H1 (cell line): Measurements from ENCODE around the gene RAD51B. TPM values are rescaled to one million over a fixed set of nuclear protein-coding genes. Genes with fewer than 3 reads are reported as not detected.

Experiments used
- SP1 ChIP-seq: IDR thresholded peaks from 2 replicates; pipeline ENCODE4 v1.6.1; 2011; ENCODE audit warnings: low read depth, low read length
- polyA plus RNA-seq, 7 experiments: library from polyadenylated mRNA; depleted of rRNA in 3 of 7; stranded (reverse) in 5 of 7; unstranded in 2 of 7; fragments of >200 nt in 5 of 7; fragments of 200-250 nt in 2 of 7; gene quantifications; 1 replicate in 5 of 7; 2 replicates in 1 of 7; 4 replicates in 1 of 7; pipeline versions ENCODE4 v1.2.1 to v1.2.3, GENCODE V29; 2011 to 2013; ENCODE audit warnings: missing spikeins in 2 of 7, mixed read lengths in 2 of 7
- total RNA-seq: library from RNA; stranded (reverse); fragmentation: NEBNext Ultra II Directional; extraction: Animal tissue kit (Norgen Biotek cat#: 25700); gene quantifications from 2 replicates; pipeline ENCODE4 v1.2.1, GENCODE V29; 2021

RAD51B gene
- total and polyA plus RNA-seq, 2 of the 8 experiments (the other 6 are each of a cell fraction or from before 2014, with no cell fraction given): 3.9 to 14.9 TPM

DNA sequence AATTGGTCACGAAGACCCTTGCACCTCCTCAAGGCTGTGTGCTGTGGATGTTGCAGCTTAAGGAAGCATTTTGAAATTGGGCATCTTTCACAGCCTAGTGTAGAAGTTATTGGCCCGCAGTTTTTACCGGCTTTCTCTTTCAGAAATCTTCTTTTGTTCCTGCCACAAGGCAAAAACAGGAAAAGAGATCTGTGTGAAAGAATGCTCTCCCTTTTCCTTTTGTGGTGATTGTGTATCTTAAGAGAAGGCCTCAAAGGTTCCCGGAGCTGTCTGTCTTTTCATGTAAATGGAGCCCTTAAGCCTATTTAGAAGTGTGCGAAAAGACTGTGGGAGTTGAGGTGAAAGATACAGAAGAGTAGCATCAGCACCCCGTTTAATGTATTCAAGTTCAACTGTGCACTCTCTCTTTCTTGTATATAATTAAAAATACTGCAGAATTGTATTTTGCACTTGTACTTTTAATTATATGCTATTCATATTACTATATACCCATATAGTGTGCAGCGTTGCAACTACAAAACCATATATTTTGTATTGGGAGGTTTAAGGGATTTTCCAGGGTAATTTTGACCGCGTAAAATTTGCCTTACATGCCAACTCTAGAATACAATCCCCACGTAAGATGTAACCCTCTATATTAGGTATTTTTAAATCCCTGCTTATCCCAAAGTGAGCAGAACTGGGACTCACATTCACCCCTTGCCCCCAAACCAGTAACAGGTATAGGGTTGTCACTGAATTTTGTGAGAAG, 441.7 kb downstream of the RAD51B start (continued):
- 0 out of 2 replicates have a peak, but pooled peaks have one; percentile 53 for TF ChIP-seq SP1
